Liver (tissue), 9 donors: ENCODE measurements around the gene POLDIP3. TPM values are rescaled to one million over a fixed set of nuclear protein-coding genes. Genes with fewer than 3 reads are reported as not detected.

Experiments
- DNase-seq: peaks from one replicate; pipeline ENCODE4 v3.0.0-alpha.2; 2017; ENCODE audit warnings: low spot score
- H3K27ac ChIP-seq, 2 donors: one replicate each; pipeline ENCODE4 v1.7.0; 2013; ENCODE audit warnings: inconsistent platforms in 2 of 2, low read length in 2 of 2, control low read depth in 1 of 2, low read depth in 1 of 2, mild to moderate bottlenecking in 1 of 2
- H3K27me3 ChIP-seq, 4 donors: one replicate each; pipeline versions ENCODE4 v1.6.1 to v1.7.0; 2013; ENCODE audit warnings: low read length in 3 of 4, inconsistent platforms in 1 of 4, mild to moderate bottlenecking in 1 of 4, moderate library complexity in 1 of 4; ENCODE audit not compliant: control insufficient read depth in 4 of 4, insufficient read depth in 4 of 4
- H3K36me3 ChIP-seq, 4 donors: one replicate each; pipeline versions ENCODE4 v1.6.1 to v1.7.0; 2013; ENCODE audit warnings: low read length in 3 of 4, mild to moderate bottlenecking in 3 of 4, low read depth in 1 of 4, moderate library complexity in 1 of 4; ENCODE audit not compliant: control insufficient read depth in 4 of 4, insufficient read depth in 3 of 4
- H3K4me1 ChIP-seq, 4 donors: one replicate each; pipeline versions ENCODE4 v1.6.1 to v1.7.0; 2013; ENCODE audit warnings: low read length in 3 of 4, mild to moderate bottlenecking in 3 of 4, moderate library complexity in 1 of 4; ENCODE audit not compliant: control insufficient read depth in 4 of 4, insufficient read depth in 4 of 4
- H3K4me3 ChIP-seq, 3 donors: one replicate each; pipeline versions ENCODE4 v1.6.1 to v1.7.0; 2013; ENCODE audit warnings: low read length in 3 of 3, control low read depth in 1 of 3, low read depth in 1 of 3, mild to moderate bottlenecking in 1 of 3
- H3K9ac ChIP-seq, 2 donors: one replicate each; pipeline ENCODE4 v1.7.0; 2013; ENCODE audit warnings: low read length in 2 of 2, mild to moderate bottlenecking in 2 of 2, moderate library complexity in 2 of 2, control low read depth in 1 of 2, low read depth in 1 of 2
- H3K9me3 ChIP-seq, 4 donors: one replicate each; pipeline versions ENCODE4 v1.6.1 to v1.7.0; 2013; ENCODE audit warnings: low read length in 3 of 4; ENCODE audit not compliant: control insufficient read depth in 4 of 4
- ATF3 ChIP-seq: IDR thresholded peaks from 2 replicates; pipeline ENCODE4 v1.6.1; 2016; ENCODE audit warnings: antibody characterized with exemption
- CTCF ChIP-seq: fragments of 150-350 bp; IDR thresholded peaks from 2 replicates; pipeline ENCODE4 v1.5.1; 2017; ENCODE audit warnings: improper control_type of control experiment, low read depth, low read length; ENCODE audit not compliant: missing input control
- EGR1 ChIP-seq, 2 donors: IDR thresholded peaks; 2 replicates each; pipeline ENCODE4 v1.6.1; 2016 to 2018; ENCODE audit warnings: antibody characterized with exemption in 2 of 2, low read depth in 2 of 2
- FOXA1 ChIP-seq: IDR thresholded peaks from 2 replicates; pipeline ENCODE4 v1.6.1; 2016; ENCODE audit warnings: antibody characterized with exemption
- FOXA2 ChIP-seq: IDR thresholded peaks from 2 replicates; pipeline ENCODE4 v1.6.1; 2016; ENCODE audit warnings: antibody characterized with exemption
- GABPA ChIP-seq, 2 donors: IDR thresholded peaks in 1 of 2; conservative IDR thresholded peaks in 1 of 2; 2 replicates each; pipeline ENCODE4 v1.6.1; 2016; ENCODE audit warnings: antibody characterized with exemption in 2 of 2, mild to moderate bottlenecking in 1 of 2, moderate library complexity in 1 of 2
- HNF4G ChIP-seq: IDR thresholded peaks from 2 replicates; pipeline ENCODE4 v1.6.1; 2016; ENCODE audit warnings: antibody characterized with exemption
- JUND ChIP-seq, 2 donors: IDR thresholded peaks; 2 replicates each; pipeline ENCODE4 v1.6.1; 2016; ENCODE audit warnings: antibody characterized with exemption in 2 of 2
- MAX ChIP-seq: IDR thresholded peaks from 2 replicates; pipeline ENCODE4 v1.6.1; 2016; ENCODE audit warnings: antibody characterized with exemption
- NR2F2 ChIP-seq: IDR thresholded peaks from 2 replicates; pipeline ENCODE4 v1.6.1; 2016; ENCODE audit warnings: antibody characterized with exemption
- RAD21 ChIP-seq, 2 donors: IDR thresholded peaks; 2 replicates each; pipeline ENCODE4 v1.6.1; 2016; ENCODE audit warnings: antibody characterized with exemption in 2 of 2, mild to moderate bottlenecking in 2 of 2
- REST ChIP-seq: IDR thresholded peaks from 2 replicates; pipeline ENCODE4 v1.6.1; 2016; ENCODE audit warnings: antibody characterized with exemption, mild to moderate bottlenecking
- RXRA ChIP-seq, 2 donors: IDR thresholded peaks; 2 replicates each; pipeline ENCODE4 v1.6.1; 2017 to 2018; ENCODE audit warnings: antibody characterized with exemption in 2 of 2, mild to moderate bottlenecking in 1 of 2
- SP1 ChIP-seq: IDR thresholded peaks from 2 replicates; pipeline ENCODE4 v1.6.1; 2018; ENCODE audit warnings: antibody characterized with exemption, mild to moderate bottlenecking
- TAF1 ChIP-seq: conservative IDR thresholded peaks from 2 replicates; pipeline ENCODE4 v1.6.1; 2016; ENCODE audit warnings: antibody characterized with exemption, mild to moderate bottlenecking
- YY1 ChIP-seq: IDR thresholded peaks from 2 replicates; pipeline ENCODE4 v1.6.1; 2016; ENCODE audit warnings: antibody characterized with exemption, mild to moderate bottlenecking
- ZBTB33 ChIP-seq: IDR thresholded peaks from 2 replicates; pipeline ENCODE4 v1.6.1; 2016; ENCODE audit warnings: antibody characterized with exemption
- WGBS: extraction: QIAGEN DNeasy Blood & Tissue Kit; methylation state at CpG from one replicate; pipeline ENCODE4 v1.1.7; 2013; 5-methylcytosine and 5-hydroxymethylcytosine counted together
- polyA plus RNA-seq, 2 donors: library from polyadenylated mRNA; stranded (reverse) in 1 of 2; unstranded in 1 of 2; fragments of 200-250 nt in 1 of 2; fragments of >200 nt in 1 of 2; fragmentation: Nextera tagmentation in 1 of 2; extraction: Ambion mirVana in 1 of 2; gene quantifications; one replicate each; pipeline versions ENCODE4 v1.2.1 to v1.2.3, GENCODE V29; 2013 to 2015
- total RNA-seq, 2 donors: library from RNA; depleted of rRNA; stranded (reverse); fragments of >200 nt; gene quantifications; one replicate each; pipeline ENCODE4 v1.2.3, GENCODE V29; 2014
- donor health status: healthy.
- donor health status: healthy.
- donor health status: healthy.
- donor health status: healthy.
- donor health status: healthy.

POLDIP3 gene
- total and polyA plus RNA-seq, 4 donors, result 14.6 to 22.5 (median 18.0) TPM

- peaks cover 0 to 19% (median 5%) of the 10 kb centered on the region in 4 donors for H3K4me1 ChIP-seq
- no peaks in the 10 kb centered on the region for H3K27me3 ChIP-seq
- 54% methylated on average over 2 of the region's 2 CpGs for WGBS
- H3K9me3 ChIP-seq, result no peaks in the 10 kb centered on the region
- DNase-seq, result no peak
- no peak overlapping the region for H3K4me3 ChIP-seq
- H3K9ac ChIP-seq, result peak overlapping the region in 1 of 2 donors; percentile 32
- peaks cover 9 to 40% (median 28%) of the 10 kb centered on the region in 4 donors for H3K36me3 ChIP-seq
- TF ChIP-seq MAX, result no peak
- no peak for TF ChIP-seq FOXA2
- TF ChIP-seq ATF3, result no peak
- TF ChIP-seq RAD21 (IDR thresholded peaks at IDR 0.05), result no peak
- TF ChIP-seq SP1, result no peak
- TF ChIP-seq ZBTB33, result no peak
- no peak for TF ChIP-seq EGR1 (IDR thresholded peaks at IDR 0.05; ENCODE audit: low read depth in 2 of 2)
- no peak for TF ChIP-seq FOXA1
- no peak for TF ChIP-seq RXRA (IDR thresholded peaks at IDR 0.05)
- no peak for TF ChIP-seq YY1
- no peak for TF ChIP-seq HNF4G
- no peak for TF ChIP-seq REST
- TF ChIP-seq GABPA (IDR thresholded peaks at IDR 0.05 in 1 of 2, conservative IDR thresholded peaks at IDR 0.05 in 1 of 2), result no peak
- TF ChIP-seq NR2F2, result no peak
- TF ChIP-seq TAF1, result no peak
- TF ChIP-seq CTCF, result no peak
- TF ChIP-seq JUND (IDR thresholded peaks at IDR 0.05), result no peak
- H3K27ac ChIP-seq, result no peak overlapping the region
These were observed 12.2 kb downstream of the POLDIP3 start for GRCh38 chr22:42602470-42602869.
